HG03457 (cell line): Measurements from ENCODE around the gene BBLN.

ENCODE experiments used
- ATAC-seq: cut with Tn5 transposase; IDR thresholded peaks from one replicate; pipeline ENCODE4 v1.9.1; 2021; ENCODE audit warnings: moderate number of reproducible peaks; ENCODE audit not compliant: unreplicated experiment

The BBLN gene

GRCh38 chr9:128144239-128145181 is 15.6 kb upstream of the BBLN start:
- no peak for ATAC-seq

GRCh38 chr9:128145536-128145935 is 14.5 kb upstream of the BBLN start:
- no peak for ATAC-seq

- ATAC-seq, result no peak
Observed at GRCh38 chr9:128145951-128146351, 14.1 kb upstream of the BBLN start.

GRCh38 chr9:128146591-128147120 is 13.4 kb upstream of the BBLN start:
- ATAC-seq, result no peak

GRCh38 chr9:128148509-128149000 is 11.5 kb upstream of the BBLN start:
- no peak for ATAC-seq

GRCh38 chr9:128149001-128149701 is 10.9 kb upstream of the BBLN start, which contains the start of gene LCN2:
TSS of gene LCN2 (plus strand) at chr9:128149453. CDS start at chr9:128149526, 73 bp downstream.
- no peak for ATAC-seq

GRCh38 chr9:128149951-128150593 is 10.0 kb upstream of the BBLN start:
- ATAC-seq, result no peak

GRCh38 chr9:128150594-128151308 is 9.3 kb upstream of the BBLN start:
- no peak for ATAC-seq

- no peak for ATAC-seq
Observed at GRCh38 chr9:128151309-128152132, 8.5 kb upstream of the BBLN start.

- no peak for ATAC-seq
Observed at GRCh38 chr9:128152133-128153059, 7.7 kb upstream of the BBLN start.

GRCh38 chr9:128153060-128153946 is 6.8 kb upstream of the BBLN start:
- ATAC-seq, result no peak

- ATAC-seq, result no peak
Observed at GRCh38 chr9:128153947-128154695, 5.9 kb upstream of the BBLN start.

- ATAC-seq, result no peak
Observed at GRCh38 chr9:128155736-128156500, 4.1 kb upstream of the BBLN start.

GRCh38 chr9:128159522-128159783 is 612 bp upstream of the BBLN start:
- ATAC-seq, result no peak

GRCh38 chr9:128160603-128160987 is 530 bp downstream of the BBLN start:
- ATAC-seq, result no peak

- ATAC-seq, result no peak
Observed at GRCh38 chr9:128161215-128161902, 1.3 kb downstream of the BBLN start.
